Measurements from ENCODE around the gene GET4. TPM values are rescaled to one million over a fixed set of nuclear protein-coding genes. Genes with fewer than 3 reads are reported as not detected.
A peak's percentile ranks its signal among the peaks of the same experiment; 100 is the strongest.

GET4 gene
- total and polyA plus RNA-seq, 10 of the 15 experiments (the other 5 are each of a cell fraction or from before 2014, with no cell fraction given) = 0.66 to 73.8 (median 34.0) TPM

- no peak for TF ChIP-seq PBX3 (IDR thresholded peaks at IDR 0.05; ENCODE audit: insufficient replicate concordance, low read depth, low read length)
- peak; percentile 68; the same call in 1 of the 2 replicates for TF ChIP-seq PML (IDR thresholded peaks at IDR 0.05; ENCODE audit: low read length)
- TF ChIP-seq ETV6 (conservative IDR thresholded peaks at IDR 0.05 in 1 of 2, IDR thresholded peaks at IDR 0.05 in 1 of 2; ENCODE audit: borderline replicate concordance in 1 of 2, low read depth in 1 of 2) = peak in 1 of 2 experiments; percentile 89; a peak in 2 of 4 replicates
- TF ChIP-seq JUNB (IDR thresholded peaks at IDR 0.05) = peak; percentile 98
- peak; percentile 99 for TF ChIP-seq NR2F1 (conservative IDR thresholded peaks at IDR 0.05)
- no peak for TF ChIP-seq PAX8 (IDR thresholded peaks at IDR 0.05)
- no peak for TF ChIP-seq TARDBP (IDR thresholded peaks at IDR 0.05; ENCODE audit: borderline replicate concordance)
- TF ChIP-seq, protein P1, sequence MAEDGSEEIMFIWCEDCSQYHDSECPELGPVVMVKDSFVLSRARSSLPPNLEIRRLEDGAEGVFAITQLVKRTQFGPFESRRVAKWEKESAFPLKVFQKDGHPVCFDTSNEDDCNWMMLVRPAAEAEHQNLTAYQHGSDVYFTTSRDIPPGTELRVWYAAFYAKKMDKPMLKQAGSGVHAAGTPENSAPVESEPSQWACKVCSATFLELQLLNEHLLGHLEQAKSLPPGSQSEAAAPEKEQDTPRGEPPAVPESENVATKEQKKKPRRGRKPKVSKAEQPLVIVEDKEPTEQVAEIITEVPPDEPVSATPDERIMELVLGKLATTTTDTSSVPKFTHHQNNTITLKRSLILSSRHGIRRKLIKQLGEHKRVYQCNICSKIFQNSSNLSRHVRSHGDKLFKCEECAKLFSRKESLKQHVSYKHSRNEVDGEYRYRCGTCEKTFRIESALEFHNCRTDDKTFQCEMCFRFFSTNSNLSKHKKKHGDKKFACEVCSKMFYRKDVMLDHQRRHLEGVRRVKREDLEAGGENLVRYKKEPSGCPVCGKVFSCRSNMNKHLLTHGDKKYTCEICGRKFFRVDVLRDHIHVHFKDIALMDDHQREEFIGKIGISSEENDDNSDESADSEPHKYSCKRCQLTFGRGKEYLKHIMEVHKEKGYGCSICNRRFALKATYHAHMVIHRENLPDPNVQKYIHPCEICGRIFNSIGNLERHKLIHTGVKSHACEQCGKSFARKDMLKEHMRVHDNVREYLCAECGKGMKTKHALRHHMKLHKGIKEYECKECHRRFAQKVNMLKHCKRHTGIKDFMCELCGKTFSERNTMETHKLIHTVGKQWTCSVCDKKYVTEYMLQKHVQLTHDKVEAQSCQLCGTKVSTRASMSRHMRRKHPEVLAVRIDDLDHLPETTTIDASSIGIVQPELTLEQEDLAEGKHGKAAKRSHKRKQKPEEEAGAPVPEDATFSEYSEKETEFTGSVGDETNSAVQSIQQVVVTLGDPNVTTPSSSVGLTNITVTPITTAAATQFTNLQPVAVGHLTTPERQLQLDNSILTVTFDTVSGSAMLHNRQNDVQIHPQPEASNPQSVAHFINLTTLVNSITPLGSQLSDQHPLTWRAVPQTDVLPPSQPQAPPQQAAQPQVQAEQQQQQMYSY (CRISPR knock-in tag; IDR thresholded peaks at IDR 0.05) = no peak
These were observed 48.3 kb downstream of the GET4 start (continued) for GRCh38 chr7:924541-925231.
